ENCODE data around the gene ATP5PB. TPM values are rescaled to one million over a fixed set of nuclear protein-coding genes. Genes with fewer than 3 reads are reported as not detected.

The ATP5PB gene
- total and polyA plus RNA-seq, 12 donors: 146 to 899 (median 789) TPM

- ATAC-seq (no peak), DNase-seq (no peak)
- H3K4me3 ChIP-seq: peak overlapping the region; percentile 61 to 89 (median 80)
- H3K27ac ChIP-seq: peak overlapping the region in 9 of 10 donors; percentile 80 to 97 (median 90)
- 44 to 46% methylated on average over 3 of the region's 3 CpGs for WGBS, 2 donors
- H3K9me3 ChIP-seq: no peaks in the 10 kb centered on the region
- intact Hi-C loops (cut with DNase I): no loop called here
- H3K27me3 ChIP-seq: no peaks in the 10 kb centered on the region
- H3K36me3 ChIP-seq: peaks cover 0 to 68% (median 22%) of the 10 kb centered on the region in 9 donors
- H3K4me1 ChIP-seq: peaks cover 0 to 71% (median 66%) of the 10 kb centered on the region in 9 donors
- TF ChIP-seq, protein P1, sequence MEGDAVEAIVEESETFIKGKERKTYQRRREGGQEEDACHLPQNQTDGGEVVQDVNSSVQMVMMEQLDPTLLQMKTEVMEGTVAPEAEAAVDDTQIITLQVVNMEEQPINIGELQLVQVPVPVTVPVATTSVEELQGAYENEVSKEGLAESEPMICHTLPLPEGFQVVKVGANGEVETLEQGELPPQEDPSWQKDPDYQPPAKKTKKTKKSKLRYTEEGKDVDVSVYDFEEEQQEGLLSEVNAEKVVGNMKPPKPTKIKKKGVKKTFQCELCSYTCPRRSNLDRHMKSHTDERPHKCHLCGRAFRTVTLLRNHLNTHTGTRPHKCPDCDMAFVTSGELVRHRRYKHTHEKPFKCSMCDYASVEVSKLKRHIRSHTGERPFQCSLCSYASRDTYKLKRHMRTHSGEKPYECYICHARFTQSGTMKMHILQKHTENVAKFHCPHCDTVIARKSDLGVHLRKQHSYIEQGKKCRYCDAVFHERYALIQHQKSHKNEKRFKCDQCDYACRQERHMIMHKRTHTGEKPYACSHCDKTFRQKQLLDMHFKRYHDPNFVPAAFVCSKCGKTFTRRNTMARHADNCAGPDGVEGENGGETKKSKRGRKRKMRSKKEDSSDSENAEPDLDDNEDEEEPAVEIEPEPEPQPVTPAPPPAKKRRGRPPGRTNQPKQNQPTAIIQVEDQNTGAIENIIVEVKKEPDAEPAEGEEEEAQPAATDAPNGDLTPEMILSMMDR (IDR thresholded peaks at IDR 0.05): no peak
These were observed 921 bp downstream of the ATP5PB start for GRCh38 chr1:111450185-111450584.

DNA sequence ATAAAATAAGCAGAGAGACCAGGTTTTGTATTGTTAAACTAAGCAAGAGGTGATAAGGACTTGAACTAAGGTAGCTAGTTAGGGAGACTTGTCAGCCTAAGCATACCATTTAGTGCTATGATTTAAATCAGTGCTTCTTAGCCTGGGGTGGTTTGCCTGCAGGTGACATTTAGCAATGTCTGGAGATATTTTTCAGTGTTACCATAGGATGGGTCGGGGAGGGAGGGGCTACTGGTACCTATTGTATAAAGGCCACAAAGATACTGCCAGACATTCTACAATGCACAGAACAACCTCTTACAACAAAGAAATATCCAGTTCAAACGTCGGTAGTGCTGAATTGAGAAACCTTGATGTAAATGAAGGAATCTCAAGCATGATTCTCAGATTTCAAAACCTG, 3.3 kb downstream of the ATP5PB start:
- Histone ChIP-seq H3K27me3 (no peaks in the 10 kb centered on the region), H3K4me1 (peaks cover 0 to 73% (median 61%) of the 10 kb centered on the region in 9 donors), H3K4me3 (no peak overlapping the region), H3K27ac (no peak overlapping the region), H3K9me3 (no peaks in the 10 kb centered on the region), H3K36me3 (peaks cover 2 to 68% (median 32%) of the 10 kb centered on the region in 9 donors)
- TF ChIP-seq, protein P1 (IDR thresholded peaks at IDR 0.05): no peak
- DNase-seq (no peak), ATAC-seq (no peak)
- intact Hi-C loops (cut with DNase I): no loop called here
- 69% methylated on average over 3 of the region's 3 CpGs for WGBS, 2 donors

DNA sequence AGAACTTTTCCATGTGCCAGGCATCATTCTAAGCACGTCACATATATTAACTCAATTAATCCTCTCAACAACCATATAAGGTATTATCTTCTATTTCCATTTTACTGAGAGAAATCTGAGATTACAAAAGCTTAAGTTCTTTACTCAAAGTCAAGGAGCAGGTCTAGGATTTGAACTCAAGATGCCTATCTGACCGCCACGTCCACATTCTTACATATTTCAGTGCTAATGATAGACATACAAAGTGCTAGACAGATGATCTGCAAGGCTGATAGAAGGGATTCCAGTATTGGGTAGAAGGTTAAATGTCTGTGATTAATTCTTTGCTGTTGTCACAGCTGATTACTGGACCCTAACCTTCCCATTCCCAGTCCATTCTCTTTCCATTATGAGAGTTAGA, 4.4 kb downstream of the ATP5PB start:
- Histone ChIP-seq H3K27ac (peak overlapping the region in 1 of 10 donors; percentile 32), H3K36me3 (peaks cover 3 to 79% (median 43%) of the 10 kb centered on the region in 9 donors), H3K27me3 (no peaks in the 10 kb centered on the region), H3K4me3 (no peak overlapping the region), H3K9me3 (no peaks in the 10 kb centered on the region), H3K4me1 (peaks cover 0 to 68% (median 53%) of the 10 kb centered on the region in 9 donors)
- ATAC-seq (no peak), DNase-seq (no peak)
- TF ChIP-seq, protein P1 (IDR thresholded peaks at IDR 0.05): no peak
- 65 to 76% methylated on average over 3 of the region's 3 CpGs for WGBS, 2 donors
- intact Hi-C loops (cut with DNase I): no loop called here

- no peak overlapping the region for H3K27ac ChIP-seq
- no peaks in the 10 kb centered on the region for H3K27me3 ChIP-seq
- TF ChIP-seq, protein P1 (IDR thresholded peaks at IDR 0.05): no peak
- intact Hi-C loops (cut with DNase I): no loop called here
- ATAC-seq (no peak), DNase-seq (no peak)
- no peaks in the 10 kb centered on the region for H3K9me3 ChIP-seq
- peaks cover 0 to 66% (median 51%) of the 10 kb centered on the region in 9 donors for H3K4me1 ChIP-seq
- 64 to 68% methylated on average over 5 of the region's 5 CpGs for WGBS, 2 donors
- H3K4me3 ChIP-seq: no peak overlapping the region
- H3K36me3 ChIP-seq: peaks cover 3 to 92% (median 56%) of the 10 kb centered on the region in 9 donors
These were observed 5.8 kb downstream of the ATP5PB start for GRCh38 chr1:111454859-111455641.
